HEK293T (cell line): Measurements from ENCODE around the gene ALPG.

ENCODE experiments used
- CTCF ChIA-PET: fragments of 350-600 bp; formaldehyde crosslinking; extraction: SDS; loops from one replicate; lab custom pipeline; 2021; ENCODE audit warnings: antibody characterized with exemption, inconsistent platforms; lab: Yijun Ruan, JAX
- POLR2A ChIA-PET: fragments of 350-600 bp; formaldehyde crosslinking; extraction: SDS; loops from one replicate; lab custom pipeline; 2020; ENCODE audit warnings: antibody characterized with exemption, inconsistent platforms; lab: Yijun Ruan, JAX
- DNase-seq: peaks from one replicate; pipeline ENCODE4 v3.0.0; 2012; ENCODE audit warnings: mixed read lengths; ENCODE audit errors: extremely low spot score
- ARNT ChIP-seq: fragments of 450-650 bp; IDR thresholded peaks from 2 replicates; pipeline ENCODE4 v1.6.1; 2017; ENCODE audit warnings: mild to moderate bottlenecking
- BHLHE40 ChIP-seq: fragments of 450-650 bp; IDR thresholded peaks from 2 replicates; pipeline ENCODE4 v1.6.1; 2016; ENCODE audit warnings: mild to moderate bottlenecking, moderate library complexity, borderline replicate concordance
- CTBP1 ChIP-seq: fragments of 450-650 bp; IDR thresholded peaks from 2 replicates; pipeline ENCODE4 v1.6.1; 2016; ENCODE audit warnings: borderline replicate concordance
- ELF4 ChIP-seq: fragments of 450-650 bp; IDR thresholded peaks from 2 replicates; pipeline ENCODE4 v1.6.1; 2017; ENCODE audit warnings: antibody characterized with exemption
- FOXA1 ChIP-seq: fragments of 450-650 bp; IDR thresholded peaks from 2 replicates; pipeline ENCODE4 v1.6.1; 2016; ENCODE audit warnings: mild to moderate bottlenecking
- FOXK2 ChIP-seq: fragments of 450-650 bp; IDR thresholded peaks from 2 replicates; pipeline ENCODE4 v1.6.1; 2016; ENCODE audit warnings: mild to moderate bottlenecking
- FOXM1 ChIP-seq: fragments of 450-650 bp; IDR thresholded peaks from 2 replicates; pipeline ENCODE4 v1.6.1; 2017; ENCODE audit warnings: mild to moderate bottlenecking, borderline replicate concordance
- HDGF ChIP-seq: fragments of 450-650 bp; IDR thresholded peaks from 2 replicates; pipeline ENCODE4 v1.6.1; 2017; ENCODE audit warnings: antibody characterized with exemption, borderline replicate concordance
- L3MBTL2 ChIP-seq: fragments of 450-650 bp; conservative IDR thresholded peaks from 2 replicates; pipeline ENCODE4 v1.6.1; 2016; ENCODE audit warnings: mild to moderate bottlenecking
- LEF1 ChIP-seq: fragments of 450-650 bp; IDR thresholded peaks from 2 replicates; pipeline ENCODE4 v1.6.1; 2017; ENCODE audit warnings: mild to moderate bottlenecking, borderline replicate concordance
- NFRKB ChIP-seq: fragments of 450-650 bp; IDR thresholded peaks from 2 replicates; pipeline ENCODE4 v1.6.1; 2016; ENCODE audit warnings: mild to moderate bottlenecking, moderate library complexity
- SP1 ChIP-seq: fragments of 450-650 bp; IDR thresholded peaks from 2 replicates; pipeline ENCODE4 v1.6.1; 2017
- SUZ12 ChIP-seq: fragments of 450-650 bp; IDR thresholded peaks from 2 replicates; pipeline ENCODE4 v1.6.1; 2016; ENCODE audit warnings: mild to moderate bottlenecking
- TARDBP ChIP-seq: fragments of 450-650 bp; IDR thresholded peaks from 2 replicates; pipeline ENCODE4 v1.6.1; 2016
- ZNF384 ChIP-seq: fragments of 450-650 bp; IDR thresholded peaks from 2 replicates; pipeline ENCODE4 v1.6.1; 2016
- TF ChIP-seq, protein P1 (sequence below): fragments of 450-650 bp; IDR thresholded peaks from 2 replicates; pipeline ENCODE4 v1.6.1; 2016

Gene ALPG

DNA sequence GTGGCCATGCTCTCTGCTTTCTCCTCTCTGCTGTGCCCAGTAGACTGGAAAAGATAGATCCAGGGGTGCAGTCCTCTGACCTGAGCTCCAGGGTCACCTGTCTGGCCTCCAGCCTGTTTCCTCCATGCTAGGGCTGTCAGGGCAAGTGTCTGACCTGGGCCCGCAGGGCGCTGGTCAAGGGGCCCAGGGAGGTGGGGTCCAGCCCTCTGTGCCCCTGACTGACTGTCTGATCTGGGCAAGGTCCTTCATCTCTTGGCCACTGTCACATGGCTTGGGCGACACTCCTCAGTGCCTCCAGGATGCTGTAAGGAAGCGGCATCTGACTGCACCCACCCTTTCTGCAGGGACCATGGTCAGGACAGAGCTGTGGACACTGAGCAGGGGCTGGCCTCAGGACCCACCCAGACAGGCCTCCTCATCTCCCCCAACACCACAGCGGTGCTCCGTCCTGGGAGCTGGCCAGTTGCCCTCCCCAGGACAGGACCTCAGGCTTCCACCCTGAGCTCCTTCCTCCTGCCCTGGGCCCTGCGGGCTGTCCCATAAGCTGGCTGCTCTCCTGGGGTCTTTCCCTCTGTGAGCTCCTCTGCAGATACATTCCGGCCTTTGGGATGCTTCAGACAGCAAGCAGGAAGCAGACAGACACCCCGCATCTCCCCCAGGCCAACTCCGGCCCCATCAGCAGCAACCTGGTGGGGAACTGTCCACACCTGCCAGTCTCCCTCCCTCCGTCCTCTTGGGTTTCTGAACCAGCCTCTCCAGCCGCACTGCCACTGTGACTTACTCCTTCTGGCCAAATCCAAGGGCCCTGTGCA lies 28.1 kb downstream of the ALPG start:
- TF ChIP-seq FOXA1: no peak
- TF ChIP-seq SUZ12: no peak
- no peak for DNase-seq
- ChIA-PET CTCF (interaction anchor here (1.1 to 1.6 kb wide), 4 partner anchors 14 to 534 kb away, joined by 3 to 8 read pairs (median 4); no protein-coding TSS in a partner anchor), POLR2A (no interaction called here)

DNA sequence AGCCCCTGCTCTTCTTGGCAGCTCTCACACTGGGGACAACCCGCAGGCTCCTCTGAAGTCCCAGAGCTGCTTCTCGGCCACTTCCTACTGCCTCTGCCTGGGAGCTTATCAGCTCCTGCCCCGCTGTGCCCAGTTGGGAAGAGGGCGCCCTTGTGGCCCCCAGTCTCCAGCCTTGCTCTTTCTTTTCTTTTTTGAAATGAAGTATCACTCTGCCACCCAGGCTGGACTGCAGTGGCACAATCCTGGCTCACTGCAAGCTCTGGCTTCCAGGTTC lies 28.7 kb downstream of the ALPG start:
- CTCF ChIA-PET: interaction anchor here (1.1 to 1.6 kb wide), 4 partner anchors 14 to 535 kb away, joined by 3 to 8 read pairs (median 4); no protein-coding TSS in a partner anchor
- POLR2A ChIA-PET: no interaction called here
- no peak for DNase-seq
- TF ChIP-seq SP1 (no peak), SUZ12 (no peak), FOXM1 (no peak), TARDBP (no peak), BHLHE40 (no peak), CTBP1 (no peak), HDGF (no peak), LEF1 (no peak), NFRKB (no peak), ELF4 (no peak), FOXA1 (no peak), ZNF384 (no peak), ARNT (no peak), FOXK2 (no peak), L3MBTL2 (no peak)
- TF ChIP-seq, protein P1, sequence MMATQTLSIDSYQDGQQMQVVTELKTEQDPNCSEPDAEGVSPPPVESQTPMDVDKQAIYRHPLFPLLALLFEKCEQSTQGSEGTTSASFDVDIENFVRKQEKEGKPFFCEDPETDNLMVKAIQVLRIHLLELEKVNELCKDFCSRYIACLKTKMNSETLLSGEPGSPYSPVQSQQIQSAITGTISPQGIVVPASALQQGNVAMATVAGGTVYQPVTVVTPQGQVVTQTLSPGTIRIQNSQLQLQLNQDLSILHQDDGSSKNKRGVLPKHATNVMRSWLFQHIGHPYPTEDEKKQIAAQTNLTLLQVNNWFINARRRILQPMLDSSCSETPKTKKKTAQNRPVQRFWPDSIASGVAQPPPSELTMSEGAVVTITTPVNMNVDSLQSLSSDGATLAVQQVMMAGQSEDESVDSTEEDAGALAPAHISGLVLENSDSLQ: no peak

DNA sequence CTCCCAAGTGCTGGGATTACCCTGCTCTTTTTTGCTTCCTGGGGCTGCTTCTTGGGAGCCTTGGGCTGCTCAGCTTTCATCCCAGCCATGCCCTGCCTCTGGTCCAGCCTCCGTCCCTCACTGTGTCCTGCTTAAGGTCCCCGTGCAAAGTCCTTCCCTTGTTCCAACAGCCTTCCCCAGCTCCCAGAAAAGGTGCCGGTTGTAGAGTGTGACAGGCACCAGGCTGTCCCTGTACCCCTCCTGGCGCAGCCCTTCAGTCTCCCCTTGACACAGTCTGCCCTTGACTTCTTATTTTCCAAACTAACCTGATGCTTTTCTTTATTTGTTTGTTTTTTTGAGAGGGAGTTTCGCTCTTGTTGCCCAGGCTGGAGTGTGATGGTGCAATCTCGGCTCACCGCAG lies 29.2 kb downstream of the ALPG start:
- CTCF ChIA-PET: interaction anchor here (1.5 to 1.6 kb wide), 2 partner anchors 15 to 88 kb away, joined by 3 to 4 read pairs; no protein-coding TSS in a partner anchor
- POLR2A ChIA-PET: no interaction called here
- no peak for DNase-seq
- TF ChIP-seq FOXM1: no peak
- no peak for TF ChIP-seq CTBP1
- no peak for TF ChIP-seq HDGF
- TF ChIP-seq SP1: no peak

DNA sequence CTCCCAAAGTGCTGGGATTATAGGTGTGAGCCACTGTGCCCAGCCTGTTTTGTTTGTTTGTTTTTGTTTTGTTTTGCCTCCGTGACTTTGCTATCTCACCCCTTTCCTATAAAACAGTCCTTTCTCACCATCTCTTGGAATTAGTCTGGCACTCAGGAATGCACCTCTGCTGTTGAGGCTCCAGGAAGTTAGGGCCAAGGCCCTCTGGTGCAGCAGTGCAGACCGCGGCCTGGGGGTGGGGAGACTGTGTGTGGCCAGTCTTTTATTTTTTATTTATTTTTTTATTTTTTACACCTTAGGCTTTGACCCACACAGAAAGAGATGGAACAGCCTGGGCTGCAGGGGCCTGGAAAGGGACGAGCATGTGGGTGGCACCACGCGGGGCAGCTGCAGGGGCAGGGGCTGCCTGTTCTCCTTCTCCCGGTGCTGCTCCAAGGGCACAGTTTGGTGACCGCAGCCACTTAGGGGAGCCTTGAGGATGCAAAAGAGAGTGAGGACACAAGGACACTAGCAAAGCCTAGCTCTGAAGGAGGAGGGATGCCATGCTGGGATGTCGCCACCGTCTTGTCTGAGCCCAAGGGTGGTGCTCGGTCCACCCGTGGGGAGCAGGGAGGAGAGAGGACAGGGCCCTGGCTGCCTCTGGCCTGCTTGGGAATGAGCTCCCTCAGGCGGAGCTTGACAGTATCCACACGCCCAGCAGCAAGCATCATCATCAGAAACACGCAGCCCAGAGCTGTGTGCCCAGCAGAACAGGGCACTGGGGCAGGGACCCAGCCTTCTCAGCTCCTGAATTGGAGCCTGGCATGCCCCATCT lies 29.9 kb downstream of the ALPG start:
- TF ChIP-seq BHLHE40: no peak
- TF ChIP-seq ELF4: no peak
- TF ChIP-seq FOXK2: no peak
- TF ChIP-seq ARNT: no peak
- no peak for TF ChIP-seq TARDBP
- no peak for TF ChIP-seq LEF1
- TF ChIP-seq NFRKB: no peak
- TF ChIP-seq CTBP1: no peak
- TF ChIP-seq FOXM1: no peak
- no peak for TF ChIP-seq L3MBTL2
- TF ChIP-seq HDGF: no peak
- DNase-seq: no peak
- POLR2A ChIA-PET: no interaction called here
- CTCF ChIA-PET: interaction anchor here (0.6 to 1.1 kb wide), 2 partner anchors 20 to 535 kb away, joined by 3 read pairs; no protein-coding TSS in a partner anchor

DNA sequence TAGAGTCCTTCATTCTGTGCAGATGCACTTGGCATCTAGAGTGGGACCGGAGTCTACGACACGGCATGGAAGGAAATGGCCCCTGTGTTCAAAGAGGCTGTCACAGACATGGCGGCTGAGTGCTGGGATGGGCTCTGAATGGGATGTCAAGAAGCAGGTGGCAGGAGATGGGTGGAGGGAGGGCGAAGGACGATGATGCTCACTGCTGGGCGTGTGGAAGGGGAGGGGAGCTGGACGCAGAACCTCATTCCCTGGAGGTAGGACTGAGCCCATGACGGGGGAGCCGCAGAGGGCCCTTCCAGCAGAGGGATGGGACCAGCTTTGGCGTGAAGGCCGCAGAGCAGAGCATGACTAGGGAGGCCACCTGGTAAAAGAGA lies 30.5 kb downstream of the ALPG start:
- TF ChIP-seq FOXA1 (no peak), FOXM1 (no peak), L3MBTL2 (no peak), LEF1 (no peak), SP1 (no peak), HDGF (no peak), ELF4 (no peak), ZNF384 (no peak), FOXK2 (no peak), ARNT (no peak), NFRKB (no peak), BHLHE40 (no peak), SUZ12 (no peak), TARDBP (no peak), CTBP1 (no peak)
- TF ChIP-seq, protein P1: no peak
- ChIA-PET CTCF (interaction anchor here (0.6 to 1.1 kb wide), 2 partner anchors 20 to 536 kb away, joined by 3 read pairs; no protein-coding TSS in a partner anchor), POLR2A (no interaction called here)
- DNase-seq: no peak

DNA sequence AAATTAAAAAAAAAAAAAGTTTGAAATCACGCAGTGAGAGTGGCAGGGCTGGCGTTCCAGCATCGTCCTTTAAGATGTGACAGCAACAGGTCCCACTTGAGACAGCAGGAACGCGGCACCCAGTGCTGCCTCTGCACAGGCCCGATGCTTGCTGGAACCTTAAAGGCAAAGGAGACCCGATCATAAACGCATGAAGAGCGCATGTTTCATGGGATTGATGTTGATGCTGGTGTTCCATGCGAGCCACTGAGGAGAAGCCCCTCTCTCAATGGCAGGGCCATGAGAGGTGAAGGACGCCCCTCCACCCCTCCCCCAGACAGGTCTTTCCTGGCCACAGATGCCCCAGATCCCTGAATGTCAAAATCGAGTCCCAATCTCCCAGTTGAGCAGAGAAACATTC lies 31.4 kb downstream of the ALPG start:
- DNase-seq: no peak
- no peak for TF ChIP-seq LEF1
- TF ChIP-seq L3MBTL2: no peak
- TF ChIP-seq, protein P1: no peak
- no peak for TF ChIP-seq HDGF
- no peak for TF ChIP-seq ZNF384
- no peak for TF ChIP-seq NFRKB
- POLR2A ChIA-PET: no interaction called here
- CTCF ChIA-PET: interaction anchor here (0.7 kb wide), 1 partner anchor 82 kb away, joined by 3 read pairs; the partner anchor contains the start of gene PRSS56
